TTC549 (cell line): ENCODE measurements around the gene TRAPPC12.
"Not testable (repeated sequence)": the region's sequence is repeated elsewhere in the genome, so short reads cannot be mapped to it uniquely, and the experiment has no call there.

Experiments used
- FAIRE-seq: peaks from 2 replicates; lab custom pipeline; 2012; peaks lifted over from hg19 to GRCh38; lab: Jason Lieb, UNC

The TRAPPC12 gene

DNA sequence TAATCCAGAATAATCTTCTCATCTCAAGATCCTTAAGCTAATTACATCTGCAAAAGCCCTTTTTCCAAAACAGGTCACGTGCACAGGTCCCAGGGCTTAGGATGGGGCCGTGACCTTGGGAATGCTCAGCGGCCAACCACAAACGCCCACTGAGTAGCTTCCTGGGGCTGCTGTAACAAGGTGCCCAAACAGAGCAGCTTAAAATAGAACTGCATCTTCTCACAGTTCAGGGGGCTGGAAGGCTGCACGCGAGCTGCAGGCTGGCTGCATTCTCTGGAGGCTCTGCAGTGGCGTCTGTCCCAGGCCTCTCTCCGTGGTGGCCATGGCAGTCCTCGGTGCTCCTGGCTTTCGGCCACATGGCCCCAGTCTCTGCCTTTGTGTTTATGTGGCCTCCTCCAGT, 107.9 kb downstream of the TRAPPC12 start:
- FAIRE-seq, result no peak

DNA sequence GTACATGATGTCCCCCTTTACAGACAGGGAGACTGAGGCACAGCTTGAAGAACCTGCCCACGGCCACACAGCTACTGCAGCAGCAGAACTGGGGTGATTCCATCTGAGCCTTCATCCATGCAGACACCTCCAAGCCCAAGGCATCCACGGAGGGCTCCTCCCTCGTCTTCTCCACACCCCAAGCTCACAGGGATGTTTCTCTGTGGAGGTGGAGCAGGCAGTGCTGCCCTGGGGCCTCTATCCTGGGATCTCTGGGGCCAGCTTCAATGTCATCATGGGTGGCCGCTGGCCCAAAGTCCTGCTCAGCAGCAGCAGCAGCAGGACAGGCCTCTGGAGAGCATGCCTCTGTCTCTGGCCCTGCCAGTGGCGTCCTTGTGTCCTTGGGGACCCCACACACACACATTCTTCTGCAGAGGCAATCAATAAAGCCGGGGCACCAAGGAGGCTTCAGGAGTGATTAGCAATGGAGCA, 108.6 kb downstream of the TRAPPC12 start:
- FAIRE-seq, result no peak

DNA sequence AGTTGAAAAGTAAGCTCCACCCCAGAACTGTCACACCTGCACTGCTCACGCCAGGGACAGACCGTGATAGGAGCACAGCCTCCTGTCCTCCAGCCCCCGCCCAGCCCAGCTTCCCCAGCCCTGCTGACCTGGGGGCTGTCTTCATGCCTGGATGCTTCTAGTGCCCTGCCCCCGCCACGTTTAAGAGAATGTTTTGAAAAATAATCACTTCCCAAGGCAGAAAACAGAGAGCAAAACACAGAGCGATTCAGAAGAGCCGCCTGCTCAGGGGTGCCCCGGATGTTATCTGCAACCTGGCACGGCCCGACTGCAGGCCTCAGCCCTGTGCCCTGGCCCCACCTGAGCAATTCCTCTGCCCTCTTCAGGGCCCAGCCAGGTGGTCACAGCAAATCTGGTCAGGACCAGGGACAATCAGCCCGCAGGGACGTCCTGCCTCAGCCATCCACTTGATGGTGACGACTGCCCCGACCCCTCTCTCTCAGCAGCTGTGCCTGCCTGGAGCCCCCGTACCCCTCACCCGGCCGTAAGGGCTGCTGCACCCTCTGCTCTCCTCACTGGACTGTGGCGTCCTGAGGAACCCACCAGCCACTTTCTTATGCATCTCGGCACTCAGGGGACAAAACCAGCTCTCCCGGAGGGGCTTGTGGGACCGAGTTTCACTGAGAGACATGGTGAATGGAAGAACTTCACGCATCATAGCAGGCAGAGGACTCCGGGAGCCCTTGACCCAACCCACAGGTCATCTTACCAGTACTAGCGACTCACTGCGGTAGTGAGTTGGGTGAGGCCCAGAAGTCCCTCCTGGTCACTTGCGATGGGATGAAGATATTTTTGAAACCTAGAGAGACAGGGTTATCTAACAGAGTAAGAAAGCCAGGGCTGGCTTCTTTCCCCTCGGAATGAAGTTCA, 109.6 kb downstream of the TRAPPC12 start:
- FAIRE-seq, result no peak

GRCh38 chr2:3489764-3490115, 110.2 kb downstream of the TRAPPC12 start:
- FAIRE-seq, result no peak

DNA sequence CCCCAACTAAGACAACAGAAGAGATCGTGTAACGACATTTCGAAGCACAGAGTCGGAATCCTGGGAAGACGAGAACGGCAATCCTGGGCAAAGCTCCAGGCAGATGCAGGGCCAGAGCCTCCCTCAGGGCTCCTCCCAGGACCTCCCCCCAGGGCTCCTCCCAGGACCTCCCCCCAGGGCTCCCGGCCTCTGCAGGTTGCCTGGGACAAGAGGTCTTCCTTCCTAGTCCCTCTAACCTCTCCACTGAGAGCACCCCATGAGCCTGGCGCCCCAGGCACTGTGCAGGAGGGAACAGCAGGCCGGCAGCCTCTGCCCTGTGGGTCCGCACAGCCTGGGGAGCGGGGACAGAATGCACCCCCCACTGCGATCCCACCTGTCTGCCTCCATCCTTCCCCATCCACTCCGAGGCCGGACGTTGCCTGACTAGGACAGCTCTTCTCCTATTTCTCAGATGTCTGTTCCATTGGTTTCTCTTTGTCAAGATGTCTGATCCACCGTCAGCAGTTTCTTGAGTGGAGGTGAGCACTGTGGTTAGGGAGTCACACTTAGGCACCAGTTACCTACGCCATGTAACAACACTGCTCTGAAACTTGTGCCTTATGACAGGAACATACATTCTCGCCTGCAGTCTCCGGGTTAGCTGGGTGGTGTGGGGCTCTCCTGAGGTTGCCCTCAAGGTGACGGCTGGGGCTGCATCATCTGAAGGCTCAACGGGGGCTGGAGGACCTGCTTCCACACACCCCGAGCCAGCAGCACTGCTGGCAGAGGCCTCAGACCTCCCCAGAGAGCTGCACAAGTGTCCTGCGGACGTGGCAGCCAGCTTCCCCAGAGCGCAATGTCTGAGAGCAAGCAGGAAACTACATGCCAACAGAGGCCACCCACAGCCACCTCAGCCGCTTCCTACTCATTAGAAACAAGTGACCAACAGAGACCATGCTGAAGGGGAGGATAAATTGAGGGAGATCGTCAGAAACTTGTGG, 111.0 kb downstream of the TRAPPC12 start:
- FAIRE-seq, result no peak

GRCh38 chr2:3491306-3491705, 111.8 kb downstream of the TRAPPC12 start:
- FAIRE-seq, result no peak

DNA sequence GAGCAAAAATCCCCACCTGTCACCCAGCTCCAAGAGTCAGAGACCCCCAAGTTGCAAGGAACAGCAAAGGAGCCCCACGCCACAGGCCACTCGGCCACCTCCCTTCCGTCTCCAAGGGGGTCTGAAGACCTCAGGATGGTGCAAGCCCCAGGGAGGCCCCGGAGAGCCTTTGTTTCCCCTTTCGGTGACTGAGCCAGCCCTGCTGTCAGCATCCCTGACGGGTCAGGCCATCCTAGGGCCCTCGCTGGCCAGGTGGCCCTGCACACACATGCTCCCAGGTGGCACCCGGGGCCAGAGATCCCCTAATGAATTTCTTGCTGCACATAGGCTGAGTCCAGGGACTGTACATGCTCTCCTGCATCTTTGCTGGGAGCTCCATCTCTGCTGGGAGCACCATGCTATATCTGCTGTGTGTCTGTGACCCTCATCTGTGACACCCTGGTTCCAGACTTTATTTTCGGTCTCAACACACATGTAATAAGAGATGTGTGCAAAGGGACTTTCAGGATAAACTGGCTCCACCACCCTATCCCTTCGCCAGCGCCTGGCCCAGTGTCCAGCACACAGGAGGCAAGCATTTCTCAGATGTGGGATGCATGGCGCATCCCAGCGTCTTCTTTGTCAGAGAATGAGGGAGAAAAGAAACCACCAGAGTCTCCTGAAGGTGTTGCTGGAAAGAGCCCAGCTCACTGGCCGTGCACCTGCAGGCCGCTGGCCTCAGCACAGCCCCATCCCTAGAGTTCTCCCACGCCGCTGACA, 112.4 kb downstream of the TRAPPC12 start:
- FAIRE-seq, result no peak

DNA sequence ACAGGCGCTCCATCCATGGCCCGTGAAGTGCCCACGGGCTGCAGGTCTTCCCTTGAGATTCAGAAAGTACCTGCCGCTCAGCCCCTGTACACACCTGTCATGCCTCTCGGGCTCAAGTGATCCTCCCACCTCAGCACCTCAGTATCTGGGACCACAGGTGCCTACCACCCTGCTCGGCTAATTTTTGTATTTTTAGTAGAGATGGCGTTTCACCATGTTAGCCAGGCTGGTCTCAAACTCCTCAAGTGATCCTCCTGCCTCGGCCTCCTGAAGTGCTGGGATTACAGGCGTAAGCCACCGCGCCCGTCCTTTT, 112.9 kb downstream of the TRAPPC12 start:
- FAIRE-seq, result not testable (repeated sequence)

GRCh38 chr2:3492951-3493614, 113.6 kb downstream of the TRAPPC12 start:
- FAIRE-seq, result no peak

DNA sequence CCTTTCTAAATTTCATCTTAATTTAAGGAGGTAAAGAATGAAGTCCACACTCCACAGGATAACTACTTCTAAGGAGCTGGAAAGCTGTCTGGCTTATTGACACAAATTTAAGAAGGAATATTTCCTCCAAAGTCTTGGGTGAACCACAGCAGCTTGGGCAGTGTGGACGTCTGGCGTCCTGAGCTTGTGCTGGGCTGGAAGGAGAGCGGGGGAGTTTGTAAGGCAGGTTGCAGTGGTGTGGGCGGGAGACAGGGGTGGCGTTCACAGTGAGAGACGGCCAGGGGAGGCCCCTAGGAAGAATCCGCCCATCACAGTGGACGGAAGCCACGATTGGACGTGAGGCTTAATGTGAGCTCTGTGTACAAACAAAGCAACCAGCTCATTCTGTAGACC, 114.1 kb downstream of the TRAPPC12 start:
- no peak for FAIRE-seq

DNA sequence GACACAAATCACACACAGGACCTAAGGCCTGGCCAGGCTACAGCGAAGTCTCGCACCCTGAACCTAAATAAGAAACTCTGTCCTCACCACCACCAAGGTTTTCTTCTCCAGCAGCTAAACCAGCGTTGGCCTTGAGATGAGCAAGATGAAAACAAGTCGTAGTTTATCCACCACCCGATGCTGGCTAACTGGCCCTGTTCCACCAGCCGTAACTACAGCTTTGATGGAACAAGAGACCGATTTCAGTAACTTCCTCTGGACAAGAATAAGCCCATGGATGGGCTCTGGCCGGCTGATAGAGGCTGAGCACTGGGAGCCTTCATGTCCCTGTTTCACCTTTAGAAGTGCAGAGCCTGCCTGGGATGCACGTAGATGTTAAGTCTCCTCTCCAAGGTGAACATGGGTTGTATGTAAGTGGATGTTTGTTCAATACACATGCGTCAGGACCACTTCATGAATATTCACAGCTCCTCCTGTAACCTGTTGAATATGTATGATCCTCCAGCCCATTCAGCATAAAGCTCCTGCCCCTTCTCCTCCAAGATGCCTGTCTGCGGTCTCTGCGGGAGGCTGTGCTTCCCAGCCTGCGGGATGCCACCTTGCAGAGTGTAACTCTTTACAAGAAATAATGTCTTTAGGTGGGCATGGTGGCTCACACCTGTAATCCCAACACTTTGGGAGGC, 115.6 kb downstream of the TRAPPC12 start:
- FAIRE-seq, result no peak

DNA sequence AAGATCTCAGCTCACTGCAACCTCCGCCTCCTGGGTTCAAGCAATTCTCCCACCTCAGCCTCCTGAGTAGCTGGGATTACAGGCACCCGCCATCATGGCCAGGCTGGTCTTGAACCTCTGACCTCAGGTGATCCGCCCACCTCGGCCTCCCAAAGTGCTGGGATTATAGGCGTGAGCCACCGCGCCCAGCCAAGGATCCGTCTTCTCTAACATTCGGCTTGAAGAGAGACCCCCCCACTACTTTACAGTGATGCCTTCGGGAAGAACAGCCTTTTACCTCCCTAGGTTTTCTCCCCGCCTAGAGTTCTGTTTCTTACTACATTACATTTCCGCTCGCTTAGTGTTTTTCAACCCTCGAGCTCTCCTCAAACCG, 117.2 kb downstream of the TRAPPC12 start:
- not testable (repeated sequence) for FAIRE-seq

DNA sequence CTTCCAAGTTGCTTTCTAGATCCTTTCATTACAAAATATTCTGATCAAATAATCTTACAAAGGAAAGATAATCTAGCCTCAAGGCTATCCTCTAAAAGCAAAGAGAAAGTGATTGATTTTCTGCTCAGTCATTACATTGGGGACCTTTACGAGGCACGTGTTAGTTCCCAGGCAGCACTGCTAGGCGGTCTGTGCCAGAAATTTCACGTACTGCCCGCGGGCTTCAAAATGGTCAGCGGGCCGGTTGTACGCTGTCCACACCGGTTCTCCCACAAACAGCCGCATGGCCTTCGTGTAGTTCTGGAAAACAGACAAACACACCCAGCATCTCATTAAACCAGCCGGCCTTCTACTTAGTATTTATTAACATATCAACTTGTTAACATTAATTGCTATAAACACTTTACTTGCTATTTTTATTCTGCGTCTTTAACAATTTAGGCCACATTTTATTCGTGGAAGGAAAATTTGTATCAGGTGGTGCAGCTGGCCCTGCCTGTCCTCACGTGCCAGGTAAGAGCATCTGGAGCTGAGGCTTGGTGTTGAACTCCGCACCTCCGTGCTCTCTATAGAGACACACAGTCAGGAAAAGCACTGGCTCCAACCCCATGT, 119.4 kb downstream of the TRAPPC12 start:
- FAIRE-seq, result no peak

DNA sequence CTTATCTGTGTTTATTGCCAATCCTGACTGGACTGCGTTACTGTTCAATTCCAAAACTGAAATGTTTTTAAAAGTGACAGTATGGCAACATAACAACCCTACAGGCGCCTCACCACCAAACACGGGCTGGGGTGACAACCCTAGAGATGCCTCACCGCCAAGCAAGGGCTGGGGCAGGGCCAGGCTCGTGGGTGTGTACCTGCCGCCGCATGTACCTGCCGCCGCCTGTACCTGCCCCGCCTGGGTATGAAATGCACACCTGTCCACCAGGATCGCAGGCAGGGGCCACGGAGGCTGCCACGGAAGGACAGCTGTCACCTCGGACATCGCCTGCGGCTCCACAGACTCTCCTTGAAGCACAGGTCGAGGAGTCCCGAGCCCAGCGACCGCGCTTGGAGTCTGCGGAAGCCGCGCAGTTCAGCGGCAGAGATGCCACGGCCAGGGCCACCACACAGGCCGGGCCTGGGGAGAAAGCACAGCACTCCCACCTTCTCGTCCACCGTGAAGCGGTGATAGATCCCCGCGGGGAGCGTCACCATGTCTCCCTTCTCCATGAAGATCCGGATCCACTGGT, 120.9 kb downstream of the TRAPPC12 start:
- FAIRE-seq, result no peak

- FAIRE-seq, result no peak
These were observed 123.6 kb downstream of the TRAPPC12 start for GRCh38 chr2:3503046-3503445.

GRCh38 chr2:3503483-3503882, 124.0 kb downstream of the TRAPPC12 start:
- FAIRE-seq, result no peak

DNA sequence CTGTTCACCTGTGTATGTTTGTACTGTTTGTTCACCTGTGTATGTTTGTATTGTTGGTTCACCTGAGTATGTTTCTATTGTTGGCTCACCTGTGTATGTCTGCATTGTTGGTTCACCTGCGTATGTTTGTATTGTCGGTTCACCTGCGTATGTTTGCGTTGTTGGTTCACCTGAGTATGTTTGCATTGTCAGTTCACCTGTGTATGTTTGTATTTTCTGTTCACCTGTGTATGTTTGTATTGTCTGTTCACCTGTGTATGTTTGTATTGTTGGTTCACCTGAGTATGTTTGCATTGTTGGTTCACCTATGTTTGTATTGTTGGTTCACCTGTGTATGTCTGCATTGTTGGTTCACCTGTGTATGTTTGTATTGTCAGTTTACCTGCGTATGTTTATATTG, 125.2 kb downstream of the TRAPPC12 start:
- no peak for FAIRE-seq

GRCh38 chr2:3505771-3506170, 126.3 kb downstream of the TRAPPC12 start:
- no peak for FAIRE-seq

DNA sequence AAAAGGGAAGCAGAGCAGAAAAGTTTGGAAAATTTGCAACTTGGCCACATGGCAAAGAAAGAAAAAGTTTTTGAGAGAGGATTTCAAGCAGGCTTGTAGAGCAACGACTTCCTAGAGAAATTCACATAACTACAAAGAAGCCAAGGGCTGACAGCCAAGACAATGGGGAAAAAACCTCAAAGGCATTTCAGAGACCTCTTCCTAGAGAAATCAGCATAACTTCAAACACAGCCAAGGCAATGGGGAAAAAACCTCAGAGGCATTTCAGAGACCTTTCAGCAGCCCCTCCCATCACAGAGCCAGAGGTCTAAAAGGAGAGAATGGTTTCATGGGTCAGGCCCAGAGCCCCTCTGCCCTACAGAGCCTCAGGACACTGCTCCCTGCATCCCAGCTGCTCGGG, 132.6 kb downstream of the TRAPPC12 start:
- FAIRE-seq, result no peak

DNA sequence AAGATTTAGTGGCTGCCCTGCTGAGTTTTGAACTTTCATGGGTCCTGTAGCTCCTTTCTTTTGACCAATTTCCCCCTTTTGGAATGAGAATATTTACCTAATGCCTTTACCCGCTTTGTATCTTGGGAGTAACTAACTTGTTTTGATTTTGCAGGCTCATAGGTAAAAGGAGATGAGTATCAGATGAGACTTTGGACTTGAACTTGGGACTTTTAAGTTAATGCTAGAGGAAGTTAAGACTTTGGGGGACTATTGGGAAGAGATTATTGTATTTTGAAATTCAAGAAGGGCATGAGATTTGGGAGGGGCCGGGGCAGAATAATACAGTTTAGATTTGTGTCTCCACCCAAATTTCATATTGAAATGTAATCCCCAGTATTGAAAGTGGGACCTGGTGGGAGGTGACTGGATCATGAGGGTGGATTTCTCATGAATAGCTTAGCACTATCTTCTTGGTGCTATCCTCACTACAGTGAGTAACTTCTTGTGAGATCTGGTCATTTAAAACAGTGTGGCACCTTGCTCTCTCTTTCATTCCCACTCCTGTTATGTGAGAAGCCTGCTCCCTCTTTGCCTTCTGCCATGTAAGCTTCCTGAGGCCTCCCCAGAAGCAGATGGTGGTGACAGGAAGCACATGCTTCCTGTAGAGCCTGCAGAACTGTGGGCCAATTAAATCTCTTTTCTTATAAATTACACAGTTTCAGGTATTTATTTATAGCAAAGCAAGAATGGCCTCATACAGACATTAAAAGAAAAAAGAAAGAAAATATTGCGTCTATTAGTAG, 133.7 kb downstream of the TRAPPC12 start:
- FAIRE-seq, result no peak
